Measurements from ENCODE around the gene IL1R2. TPM values are rescaled to one million over a fixed set of nuclear protein-coding genes. Genes with fewer than 3 reads are reported as not detected.

IL1R2 gene
- total RNA-seq, 4 donors from 2014 or later: 1.1 to 25.2 (median 10.0) TPM

GRCh38 chr2:102008490-102008889, 16.7 kb downstream of the IL1R2 start:
- Histone ChIP-seq H3K27ac (no peak overlapping the region), H3K4me3 (no peak overlapping the region), H3K36me3 (no peaks in the 10 kb centered on the region), H3K4me1 (peaks cover 0 to 9% (median 2%) of the 10 kb centered on the region in 3 donors), H3K27me3 (no peaks in the 10 kb centered on the region), H3K9me3 (no peaks in the 10 kb centered on the region)
- 87 to 92% methylated on average over 4 to 7 of the region's 12 CpGs for WGBS, 2 donors (ENCODE audit: low coverage in 1 of 2)
- TF ChIP-seq CTCF (IDR thresholded peaks at IDR 0.05) (no peak), POLR2A (IDR thresholded peaks at IDR 0.05) (no peak), POLR2AphosphoS5 (IDR thresholded peaks at IDR 0.05) (no peak), EP300 (IDR thresholded peaks at IDR 0.05) (no peak)
- no peak for ATAC-seq

GRCh38 chr2:102009557-102009956, 17.8 kb downstream of the IL1R2 start:
- H3K27me3 ChIP-seq: no peaks in the 10 kb centered on the region
- ATAC-seq: no peak
- TF ChIP-seq POLR2AphosphoS5 (IDR thresholded peaks at IDR 0.05): no peak
- TF ChIP-seq EP300 (IDR thresholded peaks at IDR 0.05): no peak
- no peak for TF ChIP-seq POLR2A (IDR thresholded peaks at IDR 0.05)
- no peak for TF ChIP-seq CTCF (IDR thresholded peaks at IDR 0.05)
- H3K4me1 ChIP-seq: peaks cover 0 to 8% (median 2%) of the 10 kb centered on the region in 3 donors
- no peak overlapping the region for H3K27ac ChIP-seq
- H3K9me3 ChIP-seq: no peaks in the 10 kb centered on the region
- H3K36me3 ChIP-seq: no peaks in the 10 kb centered on the region
- H3K4me3 ChIP-seq: no peak overlapping the region
- WGBS, 2 donors (ENCODE audit: low coverage in 1 of 2): 100% methylated on average over 2 of the region's 10 CpGs; no CpG with 5 or more reads in 1 of the 2 donors

DNA sequence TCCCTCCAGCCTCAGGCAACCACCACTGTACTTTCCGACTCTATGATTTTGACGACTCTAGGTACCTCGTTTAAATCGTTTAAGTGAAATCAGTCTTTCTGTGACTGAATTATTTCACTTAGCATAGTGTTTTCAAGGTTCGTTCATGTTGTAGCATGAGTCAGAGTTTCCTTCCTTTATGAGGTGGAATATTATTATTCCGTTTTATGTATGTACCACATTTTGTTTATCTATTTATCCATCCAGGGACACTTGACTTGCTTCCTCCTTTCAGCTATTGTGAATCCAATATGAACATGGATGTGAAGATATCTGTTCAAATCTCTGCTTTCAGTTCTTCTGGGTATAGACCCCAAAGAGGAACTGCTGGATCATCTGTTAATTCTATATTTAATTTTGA, 19.1 kb downstream of the IL1R2 start:
- ATAC-seq: no peak
- no peak overlapping the region for H3K4me3 ChIP-seq
- H3K36me3 ChIP-seq: no peaks in the 10 kb centered on the region
- 77 to 87% methylated on average over 6 of the region's 6 CpGs for WGBS, 2 donors (ENCODE audit: low coverage in 1 of 2)
- H3K27me3 ChIP-seq: no peaks in the 10 kb centered on the region
- H3K9me3 ChIP-seq: no peaks in the 10 kb centered on the region
- H3K27ac ChIP-seq: no peak overlapping the region
- TF ChIP-seq POLR2AphosphoS5 (IDR thresholded peaks at IDR 0.05) (no peak), CTCF (IDR thresholded peaks at IDR 0.05) (no peak), POLR2A (IDR thresholded peaks at IDR 0.05) (no peak), EP300 (IDR thresholded peaks at IDR 0.05) (no peak)
- peaks cover 0 to 2% (median 0%) of the 10 kb centered on the region in 3 donors for H3K4me1 ChIP-seq

GRCh38 chr2:102012061-102012614, 20.4 kb downstream of the IL1R2 start:
- no peaks in the 10 kb centered on the region for H3K9me3 ChIP-seq
- peak; percentile 58 for ATAC-seq
- no peak for TF ChIP-seq CTCF (IDR thresholded peaks at IDR 0.05)
- no peak for TF ChIP-seq EP300 (IDR thresholded peaks at IDR 0.05)
- no peak for TF ChIP-seq POLR2A (IDR thresholded peaks at IDR 0.05)
- no peak for TF ChIP-seq POLR2AphosphoS5 (IDR thresholded peaks at IDR 0.05)
- H3K4me1 ChIP-seq: no peaks in the 10 kb centered on the region
- 65 to 70% methylated on average over 2 to 4 of the region's 4 CpGs for WGBS, 2 donors (ENCODE audit: low coverage in 1 of 2)
- no peaks in the 10 kb centered on the region for H3K27me3 ChIP-seq
- H3K27ac ChIP-seq: no peak overlapping the region
- no peak overlapping the region for H3K4me3 ChIP-seq
- H3K36me3 ChIP-seq: no peaks in the 10 kb centered on the region
